Activated B cell treated with CpG ODN at 0.5 μM for 24 hours (primary cell): ENCODE data around the gene OR8D4. TPM values are rescaled to one million over a fixed set of nuclear protein-coding genes. Genes with fewer than 3 reads are reported as not detected.

ENCODE experiments used
- ATAC-seq: fragments of 200-7000 bp; cut with Tn5 transposase; one replicate; pipeline ENCODE4 v1.10.0; 2021; ENCODE audit warnings: low read depth, mild to moderate bottlenecking, moderate library complexity
- CTCF ChIA-PET: fragments of 350-600 bp; sonication (Branson Sonifier 250); formaldehyde crosslinking; loops from one replicate; lab custom pipeline; 2021; ENCODE audit warnings: antibody characterized with exemption; lab: Charles Lee
- POLR2A ChIA-PET: fragments of 350-600 bp; sonication (Branson Sonifier 250); formaldehyde crosslinking; loops from one replicate; lab custom pipeline; 2021; ENCODE audit warnings: antibody characterized with exemption; lab: Charles Lee
- DNase-seq: peaks from one replicate; pipeline ENCODE4 v3.0.0; 2022
- H3K27ac Mint-ChIP-seq: one replicate; pipeline ENCODE4 v1.8.0; 2020; ENCODE audit warnings: mixed read lengths
- H3K27me3 Mint-ChIP-seq: one replicate; pipeline ENCODE4 v1.8.0; 2021; ENCODE audit warnings: mixed read lengths
- H3K36me3 Mint-ChIP-seq: one replicate; pipeline ENCODE4 v1.8.0; 2021; ENCODE audit warnings: low read depth, mixed read lengths
- H3K4me1 Mint-ChIP-seq: one replicate; pipeline ENCODE4 v1.8.0; 2021; ENCODE audit warnings: mixed read lengths
- H3K4me3 Mint-ChIP-seq: one replicate; pipeline ENCODE4 v1.8.0; 2020; ENCODE audit warnings: mild to moderate bottlenecking, mixed read lengths
- H3K9me3 Mint-ChIP-seq: one replicate; pipeline ENCODE4 v1.8.0; 2020; ENCODE audit warnings: mixed read lengths
- CTCF ChIP-seq: fragments of 200-600 bp; IDR thresholded peaks from one replicate; pipeline ENCODE4 v1.8.0; 2022; ENCODE audit warnings: antibody characterized with exemption, mild to moderate bottlenecking
- intact Hi-C: fragments of 100-400 bp; cut with micrococcal nuclease; formaldehyde crosslinking; loops from one replicate; pipeline ENCODE4 v1.15.1; 2024
- total RNA-seq: library from RNA; stranded (reverse); gene quantifications from 2 replicates; pipeline ENCODE4 v1.2.3, GENCODE V29; 2022

The OR8D4 gene
- total RNA-seq, 1 donor from 2014 or later = not detected

GRCh38 chr11:123880912-123881311 lies 21.1 kb upstream of the OR8D4 start:
- POLR2A ChIA-PET = no interaction called here
- no peak for ATAC-seq
- H3K36me3 Mint-ChIP-seq = no peaks in the 10 kb centered on the region
- intact Hi-C loops = no loop called here
- CTCF ChIA-PET = no interaction called here
- H3K27ac Mint-ChIP-seq = no peak overlapping the region
- no peak for TF ChIP-seq CTCF
- H3K4me1 Mint-ChIP-seq = no peaks in the 10 kb centered on the region
- no peak for DNase-seq
- H3K27me3 Mint-ChIP-seq = no peaks in the 10 kb centered on the region
- no peak overlapping the region for H3K4me3 Mint-ChIP-seq
- H3K9me3 Mint-ChIP-seq = no peaks in the 10 kb centered on the region

- ATAC-seq (no peak), DNase-seq (no peak)
- POLR2A ChIA-PET = no interaction called here
- H3K36me3 Mint-ChIP-seq = no peaks in the 10 kb centered on the region
- TF ChIP-seq CTCF = no peak
- CTCF ChIA-PET = no interaction called here
- H3K4me3 Mint-ChIP-seq = no peak within 1 kb of the TSS
- H3K4me1 Mint-ChIP-seq = no peaks in the 10 kb centered on the region
- no peaks in the 10 kb centered on the region for H3K9me3 Mint-ChIP-seq
- intact Hi-C loops = no loop called here
- no peak within 1 kb of the TSS for H3K27ac Mint-ChIP-seq
- no peaks in the 10 kb centered on the region for H3K27me3 Mint-ChIP-seq
These were observed 16.4 kb upstream of the OR8D4 start, which contains the start of gene TMEM225 for GRCh38 chr11:123885570-123885969. TSS of gene TMEM225 (minus strand) at chr11:123885670. CDS start at chr11:123885425, 245 bp downstream.

- H3K4me3 Mint-ChIP-seq = no peak overlapping the region
- H3K27ac Mint-ChIP-seq = no peak overlapping the region
- H3K36me3 Mint-ChIP-seq = no peaks in the 10 kb centered on the region
- ChIA-PET POLR2A (no interaction called here), CTCF (no interaction called here)
- no peaks in the 10 kb centered on the region for H3K9me3 Mint-ChIP-seq
- intact Hi-C loops = no loop called here
- peaks cover 2% of the 10 kb centered on the region for H3K27me3 Mint-ChIP-seq
- ATAC-seq (no peak), DNase-seq (no peak)
- H3K4me1 Mint-ChIP-seq = no peaks in the 10 kb centered on the region
- no peak for TF ChIP-seq CTCF
These were observed 9.9 kb upstream of the OR8D4 start for GRCh38 chr11:123892031-123892430.

- H3K9me3 Mint-ChIP-seq = no peaks in the 10 kb centered on the region
- ATAC-seq (no peak), DNase-seq (no peak)
- POLR2A ChIA-PET = no interaction called here
- H3K27ac Mint-ChIP-seq = no peak overlapping the region
- CTCF ChIA-PET = no interaction called here
- peaks cover 5% of the 10 kb centered on the region for H3K27me3 Mint-ChIP-seq
- H3K4me3 Mint-ChIP-seq = no peak overlapping the region
- no peaks in the 10 kb centered on the region for H3K4me1 Mint-ChIP-seq
- TF ChIP-seq CTCF = no peak
- H3K36me3 Mint-ChIP-seq = no peaks in the 10 kb centered on the region
- intact Hi-C loops = no loop called here
These were observed 2.2 kb upstream of the OR8D4 start for GRCh38 chr11:123899792-123900191.

GRCh38 chr11:123903932-123904331 lies 2.0 kb downstream of the OR8D4 start:
- H3K36me3 Mint-ChIP-seq = no peaks in the 10 kb centered on the region
- H3K4me3 Mint-ChIP-seq = no peak overlapping the region
- H3K27me3 Mint-ChIP-seq = peaks cover 2% of the 10 kb centered on the region
- DNase-seq = no peak
- H3K27ac Mint-ChIP-seq = no peak overlapping the region
- ATAC-seq = no peak
- no peaks in the 10 kb centered on the region for H3K9me3 Mint-ChIP-seq
- CTCF ChIA-PET = no interaction called here
- intact Hi-C loops = no loop called here
- TF ChIP-seq CTCF = no peak
- POLR2A ChIA-PET = no interaction called here
- H3K4me1 Mint-ChIP-seq = no peaks in the 10 kb centered on the region
